ENCODE data around the gene PRR33.

The PRR33 gene

DNA sequence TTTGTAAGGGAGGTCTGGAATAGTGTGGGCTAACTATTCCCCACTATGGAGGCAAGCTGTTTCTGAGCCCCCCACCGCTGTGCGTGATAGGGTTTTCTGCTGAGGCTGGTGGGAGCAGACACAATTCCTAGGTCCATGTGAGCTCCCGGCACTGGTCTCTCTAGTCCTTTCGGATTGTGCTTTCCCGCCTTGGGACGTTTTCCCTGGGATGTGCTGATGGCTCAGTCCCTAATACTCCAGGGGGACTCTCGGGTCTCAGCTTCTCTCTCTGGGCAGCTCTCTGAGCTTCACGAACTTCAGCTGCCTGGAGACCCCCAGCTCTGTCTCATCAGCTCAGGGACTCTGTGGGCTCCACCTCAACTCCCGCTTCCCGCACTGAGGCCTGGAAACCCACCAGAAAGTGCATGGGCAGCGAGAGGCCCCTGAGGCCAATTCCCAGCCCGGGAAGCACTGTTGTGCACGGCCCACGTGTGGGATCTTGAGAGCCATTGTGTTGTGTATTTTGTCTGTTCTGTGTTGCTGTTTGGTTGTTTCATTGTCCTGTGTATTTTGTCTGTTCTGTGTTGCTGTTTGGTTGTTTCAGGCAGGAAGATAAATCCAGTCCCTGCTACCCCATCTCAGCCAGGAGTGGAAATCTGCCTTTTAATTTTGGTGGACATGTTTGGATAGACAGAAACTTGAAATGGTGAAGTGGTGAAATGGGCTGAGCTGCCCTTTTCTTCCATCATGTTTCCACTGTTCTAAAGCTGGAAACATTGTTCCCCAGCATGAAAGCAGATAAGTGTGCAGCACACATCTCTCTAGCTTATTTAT is 15.1 kb upstream of the PRR33 start:
- DNase-seq (ENCODE audit: insufficient read length, low spot score) (no peak), FAIRE-seq (no peak)
- no peak for TF ChIP-seq TAF1 (IDR thresholded peaks at IDR 0.05; ENCODE audit: low read depth, low read length)
- no peak for TF ChIP-seq POU2F2 (IDR thresholded peaks at IDR 0.05; ENCODE audit: low read depth, low read length)
- TF ChIP-seq POLR2A (IDR thresholded peaks at IDR 0.05; ENCODE audit: low read depth, low read length), result no peak
- no peak for TF ChIP-seq POLR2AphosphoS5 (IDR thresholded peaks at IDR 0.05; ENCODE audit: low read depth, low read length)
- no peak for TF ChIP-seq SPI1 (IDR thresholded peaks at IDR 0.05; ENCODE audit: low read depth, low read length)
- no peak for TF ChIP-seq PAX5 (IDR thresholded peaks at IDR 0.05; ENCODE audit: insufficient read depth, low read length, severe bottlenecking)

DNA sequence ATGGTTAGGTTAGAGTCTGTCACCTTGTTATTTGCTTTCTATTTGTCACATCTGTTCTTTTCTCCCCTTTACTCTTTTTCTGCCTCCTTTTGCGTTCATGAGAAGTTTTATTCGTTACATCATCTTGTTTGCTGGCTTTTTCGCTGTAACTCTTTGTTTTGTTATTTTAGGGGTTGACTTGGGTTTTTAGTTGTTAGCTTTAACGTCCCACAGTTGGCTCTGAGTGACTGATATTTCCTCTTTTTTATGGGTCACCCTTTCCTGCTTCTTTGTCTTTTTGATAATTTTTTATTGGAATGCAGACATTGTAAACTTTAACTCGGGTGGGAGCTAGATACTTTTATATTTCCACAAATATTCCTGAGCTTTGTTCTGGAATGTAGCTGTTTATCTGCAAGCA is 14.5 kb upstream of the PRR33 start:
- no peak for DNase-seq (ENCODE audit: insufficient read length, low spot score)
- FAIRE-seq, result no peak
- TF ChIP-seq POLR2AphosphoS5 (IDR thresholded peaks at IDR 0.05; ENCODE audit: low read depth, low read length) (no peak), POU2F2 (IDR thresholded peaks at IDR 0.05; ENCODE audit: low read depth, low read length) (no peak), POLR2A (IDR thresholded peaks at IDR 0.05; ENCODE audit: low read depth, low read length) (no peak)

DNA sequence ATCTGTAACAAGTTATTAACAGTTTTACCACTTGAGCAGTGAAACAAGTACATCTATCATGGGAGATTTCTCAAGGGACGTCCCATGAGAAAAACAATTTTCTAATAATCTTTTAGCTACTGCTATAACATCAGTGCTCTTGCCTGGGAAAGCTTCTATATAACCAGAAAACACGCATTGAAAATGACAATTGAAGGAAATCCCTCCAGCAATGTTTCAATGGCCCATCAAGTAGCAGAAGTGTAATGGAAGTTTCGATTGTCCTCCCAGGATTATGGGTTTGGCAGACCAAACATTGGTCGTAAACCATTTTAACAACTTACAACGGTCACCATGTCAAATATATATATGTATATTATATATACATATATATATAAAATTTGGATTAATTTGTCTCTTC is 8.0 kb upstream of the PRR33 start:
- DNase-seq (ENCODE audit: insufficient read length, low spot score) (no peak), FAIRE-seq (no peak)
- TF ChIP-seq TAF1 (IDR thresholded peaks at IDR 0.05; ENCODE audit: low read depth, low read length) (no peak), POU2F2 (IDR thresholded peaks at IDR 0.05; ENCODE audit: low read depth, low read length) (no peak), POLR2AphosphoS5 (IDR thresholded peaks at IDR 0.05; ENCODE audit: low read depth, low read length) (no peak), SPI1 (IDR thresholded peaks at IDR 0.05; ENCODE audit: low read depth, low read length) (no peak)

DNA sequence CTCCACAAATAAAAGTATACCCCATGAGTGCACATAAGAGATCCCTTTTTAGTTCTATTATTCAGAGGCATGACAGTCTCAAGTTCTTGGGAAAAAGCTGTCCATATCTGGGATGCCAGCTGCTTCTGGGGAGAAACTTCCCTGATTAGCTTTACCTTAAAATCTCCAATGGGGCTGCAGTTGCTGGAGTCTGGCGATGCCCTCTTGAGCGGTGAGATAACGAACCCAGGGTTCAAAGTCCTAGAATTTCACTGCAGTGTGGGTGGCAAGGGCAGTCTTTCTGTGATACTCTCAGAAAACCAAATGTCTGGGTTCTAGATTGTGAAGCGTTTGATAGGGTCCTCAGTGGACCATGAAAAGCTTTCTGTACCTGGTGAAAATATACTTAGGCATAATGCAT is 7.4 kb upstream of the PRR33 start:
- FAIRE-seq, result no peak
- no peak for TF ChIP-seq TAF1 (IDR thresholded peaks at IDR 0.05; ENCODE audit: low read depth, low read length)
- TF ChIP-seq POLR2A (IDR thresholded peaks at IDR 0.05; ENCODE audit: low read depth, low read length), result no peak
- TF ChIP-seq SPI1 (IDR thresholded peaks at IDR 0.05; ENCODE audit: low read depth, low read length), result no peak

DNA sequence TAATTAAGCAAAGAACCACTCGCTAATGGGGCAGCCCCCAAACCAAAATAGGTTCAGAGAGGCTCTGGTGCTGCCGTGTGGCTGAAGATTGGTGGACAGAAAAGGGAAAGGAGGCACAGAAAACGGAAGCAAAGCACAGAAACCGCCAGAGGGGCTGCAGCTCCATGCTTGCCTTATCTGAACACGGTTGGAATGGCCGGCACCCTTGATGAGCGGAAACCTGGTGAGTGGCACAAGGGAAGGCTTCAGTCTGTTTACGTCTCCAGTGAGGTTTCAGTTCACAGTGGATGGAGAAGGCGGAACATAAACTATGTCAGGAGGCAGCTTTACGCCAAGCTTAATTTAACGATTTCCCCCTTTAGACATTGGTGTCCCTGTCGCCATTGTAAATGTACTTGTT is 5.2 kb upstream of the PRR33 start:
- FAIRE-seq (no peak), DNase-seq (ENCODE audit: insufficient read length, low spot score) (no peak)
- TF ChIP-seq POLR2AphosphoS5 (IDR thresholded peaks at IDR 0.05; ENCODE audit: low read depth, low read length) (no peak), POLR2A (IDR thresholded peaks at IDR 0.05; ENCODE audit: low read depth, low read length) (peak; percentile 55; the same call in 1 of the 2 replicates), PAX5 (IDR thresholded peaks at IDR 0.05; ENCODE audit: insufficient read depth, low read length, severe bottlenecking) (no peak), POU2F2 (IDR thresholded peaks at IDR 0.05; ENCODE audit: low read depth, low read length) (no peak), SPI1 (IDR thresholded peaks at IDR 0.05; ENCODE audit: low read depth, low read length) (no peak), TAF1 (IDR thresholded peaks at IDR 0.05; ENCODE audit: low read depth, low read length) (peak; percentile 55)

More for the DNA sequence above, 7.4 kb upstream of the PRR33 start:
- DNase-seq (ENCODE audit: insufficient read length, low spot score), result no peak

DNA sequence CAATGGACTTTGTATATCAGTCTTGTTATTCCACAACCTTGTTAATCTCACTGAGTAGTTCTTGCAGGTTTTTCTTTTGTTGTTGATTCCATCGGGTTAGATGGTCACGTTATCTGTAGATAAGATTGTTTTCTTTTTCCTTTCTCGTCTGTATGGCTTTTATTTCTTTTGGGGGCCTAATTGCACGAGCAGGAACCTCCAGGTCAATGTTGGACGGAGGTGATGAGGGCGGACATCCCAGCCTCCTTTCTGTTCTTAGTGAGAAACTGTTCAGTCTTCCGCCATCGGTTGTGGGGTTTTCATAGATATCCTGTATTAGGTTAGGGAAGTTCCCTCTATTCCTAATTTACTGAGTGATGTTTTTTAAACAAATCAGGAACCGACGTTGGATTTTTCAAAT is 4.8 kb upstream of the PRR33 start:
- TF ChIP-seq TAF1 (IDR thresholded peaks at IDR 0.05; ENCODE audit: low read depth, low read length) (no peak), SPI1 (IDR thresholded peaks at IDR 0.05; ENCODE audit: low read depth, low read length) (no peak), PAX5 (IDR thresholded peaks at IDR 0.05; ENCODE audit: insufficient read depth, low read length, severe bottlenecking) (no peak), POLR2AphosphoS5 (IDR thresholded peaks at IDR 0.05; ENCODE audit: low read depth, low read length) (no peak), POLR2A (IDR thresholded peaks at IDR 0.05; ENCODE audit: low read depth, low read length) (no peak), POU2F2 (IDR thresholded peaks at IDR 0.05; ENCODE audit: low read depth, low read length) (no peak)
- FAIRE-seq (peak; percentile 26), DNase-seq (ENCODE audit: insufficient read length, low spot score) (no peak)

DNA sequence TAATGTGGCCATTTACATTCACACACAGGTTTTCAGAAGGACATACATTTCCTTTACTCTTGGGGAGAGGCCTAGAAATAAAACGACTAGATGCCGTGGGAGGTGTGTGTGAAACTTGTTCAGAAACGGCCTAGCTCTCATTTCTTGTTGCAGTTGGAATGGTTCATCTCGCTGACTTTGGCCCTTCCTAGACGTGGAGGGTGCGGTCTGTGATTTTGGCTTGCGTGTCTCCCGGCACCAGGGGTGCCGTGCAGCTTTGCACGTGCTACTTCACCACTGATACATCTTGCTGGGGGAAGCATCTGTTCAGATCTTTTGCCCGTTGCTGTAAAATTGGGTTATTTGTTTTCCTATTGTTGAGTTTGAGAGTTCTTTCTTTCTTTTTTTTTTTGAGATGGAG is 3.1 kb upstream of the PRR33 start:
- peak; percentile 67 for FAIRE-seq
- no peak for TF ChIP-seq POLR2AphosphoS5 (IDR thresholded peaks at IDR 0.05; ENCODE audit: low read depth, low read length)
- TF ChIP-seq PAX5 (IDR thresholded peaks at IDR 0.05; ENCODE audit: insufficient read depth, low read length, severe bottlenecking), result no peak
- TF ChIP-seq POU2F2 (IDR thresholded peaks at IDR 0.05; ENCODE audit: low read depth, low read length), result no peak
- TF ChIP-seq POLR2A (IDR thresholded peaks at IDR 0.05; ENCODE audit: low read depth, low read length), result no peak
- no peak for TF ChIP-seq TAF1 (IDR thresholded peaks at IDR 0.05; ENCODE audit: low read depth, low read length)
- TF ChIP-seq SPI1 (IDR thresholded peaks at IDR 0.05; ENCODE audit: low read depth, low read length), result no peak
- no peak for DNase-seq (ENCODE audit: insufficient read length, low spot score)

DNA sequence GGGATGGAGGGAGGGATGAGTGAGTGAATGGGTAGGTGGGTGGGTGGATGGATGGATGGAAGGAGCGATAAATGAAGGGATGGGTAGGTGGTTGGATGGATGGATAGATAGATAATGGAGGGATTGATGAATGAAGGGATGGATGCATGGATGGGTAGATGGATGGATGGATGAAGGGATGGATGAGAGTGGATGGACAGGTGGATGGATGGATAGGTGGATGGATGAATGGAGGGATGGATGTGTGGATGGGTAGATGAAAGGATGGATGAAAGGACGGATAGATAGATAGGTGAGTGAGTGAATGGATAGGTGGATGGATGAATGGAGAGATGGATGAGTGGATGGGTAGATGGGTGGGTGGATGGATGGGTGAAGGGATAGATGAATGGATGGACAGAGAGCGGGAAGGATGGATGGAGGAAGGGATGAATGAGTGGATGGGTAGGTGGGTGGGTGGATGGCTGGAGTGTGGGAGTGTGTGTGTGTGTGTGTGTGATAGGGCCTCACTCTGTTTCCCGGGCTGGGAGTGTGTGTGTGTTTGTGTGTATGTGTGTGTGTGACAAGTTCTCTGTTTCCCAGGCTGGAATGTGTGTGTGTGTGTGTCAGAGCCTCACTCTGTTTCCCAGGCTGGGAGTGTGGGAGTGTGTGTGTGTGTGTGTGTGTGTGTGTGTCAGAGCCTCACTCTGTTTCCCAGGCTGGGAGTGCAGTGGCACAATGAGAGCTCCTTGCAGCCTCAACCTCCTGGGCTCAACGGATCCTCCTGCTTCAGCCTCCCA is 2.1 kb upstream of the PRR33 start:
- DNase-seq (ENCODE audit: insufficient read length, low spot score) (no peak), FAIRE-seq (peak; percentile 28)
- TF ChIP-seq POLR2AphosphoS5 (IDR thresholded peaks at IDR 0.05; ENCODE audit: low read depth, low read length) (0 out of 2 replicates have a peak, but pooled peaks have one; percentile 16), POU2F2 (IDR thresholded peaks at IDR 0.05; ENCODE audit: low read depth, low read length) (no peak), TAF1 (IDR thresholded peaks at IDR 0.05; ENCODE audit: low read depth, low read length) (no peak)

DNA sequence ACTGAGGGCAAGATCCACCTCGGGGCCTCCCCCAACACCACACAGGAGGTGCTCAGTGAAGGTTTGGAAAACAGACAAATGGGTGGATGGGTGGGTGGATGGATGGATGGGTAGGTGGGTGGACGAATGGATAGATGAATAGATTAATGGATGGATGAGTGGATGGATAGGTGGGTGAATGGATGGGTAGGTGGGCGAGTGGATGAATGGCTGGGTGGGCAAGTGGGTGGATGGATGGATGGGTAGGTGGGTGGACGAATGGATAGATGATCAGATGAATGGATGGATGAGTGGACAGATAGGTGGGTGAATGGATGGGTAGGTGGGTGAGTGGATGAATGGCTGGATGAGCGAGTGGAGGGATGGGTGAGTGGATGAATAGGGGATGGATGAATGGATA is 863 bp upstream of the PRR33 start:
- FAIRE-seq, result peak; percentile 50
- no peak for DNase-seq (ENCODE audit: insufficient read length, low spot score)
- TF ChIP-seq SPI1 (IDR thresholded peaks at IDR 0.05; ENCODE audit: low read depth, low read length) (no peak), TAF1 (IDR thresholded peaks at IDR 0.05; ENCODE audit: low read depth, low read length) (no peak), POLR2AphosphoS5 (IDR thresholded peaks at IDR 0.05; ENCODE audit: low read depth, low read length) (no peak), PAX5 (IDR thresholded peaks at IDR 0.05; ENCODE audit: insufficient read depth, low read length, severe bottlenecking) (no peak), POU2F2 (IDR thresholded peaks at IDR 0.05; ENCODE audit: low read depth, low read length) (no peak), POLR2A (IDR thresholded peaks at IDR 0.05; ENCODE audit: low read depth, low read length) (no peak; the same call in 1 of the 2 replicates)

DNA sequence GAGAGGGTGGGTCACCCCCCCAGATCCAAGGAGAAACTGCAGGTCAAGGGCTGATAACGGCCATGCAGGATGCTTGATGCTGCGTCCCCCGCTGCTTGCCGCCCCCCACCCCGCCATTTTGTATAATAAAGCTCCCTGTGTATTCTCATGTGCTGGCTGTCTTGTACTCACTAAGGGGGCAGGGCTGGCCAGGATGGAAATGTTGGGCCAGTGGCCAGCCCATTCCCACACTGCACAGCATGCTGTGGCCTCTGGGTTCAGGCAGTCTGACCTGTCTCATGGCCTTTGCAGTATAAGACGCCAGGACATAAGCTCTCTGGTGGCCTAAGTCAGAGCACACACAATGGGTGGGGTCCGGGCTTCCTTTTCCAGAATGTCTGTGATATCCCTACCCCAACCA is 421 bp upstream of the PRR33 start:
- no peak for TF ChIP-seq PAX5 (IDR thresholded peaks at IDR 0.05; ENCODE audit: insufficient read depth, low read length, severe bottlenecking)
- TF ChIP-seq TAF1 (IDR thresholded peaks at IDR 0.05; ENCODE audit: low read depth, low read length), result no peak
- no peak for TF ChIP-seq SPI1 (IDR thresholded peaks at IDR 0.05; ENCODE audit: low read depth, low read length)
- TF ChIP-seq POLR2A (IDR thresholded peaks at IDR 0.05; ENCODE audit: low read depth, low read length), result no peak
- TF ChIP-seq POU2F2 (IDR thresholded peaks at IDR 0.05; ENCODE audit: low read depth, low read length), result no peak
- TF ChIP-seq POLR2AphosphoS5 (IDR thresholded peaks at IDR 0.05; ENCODE audit: low read depth, low read length), result no peak
- no peak for DNase-seq (ENCODE audit: insufficient read length, low spot score)
- FAIRE-seq, result no peak
